Measurements from ENCODE around the gene ADH1C.
"Not testable (repeated sequence)": the region's sequence is repeated elsewhere in the genome, so short reads cannot be mapped to it uniquely, and the experiment has no call there.

The ADH1C gene

GRCh38 chr4:99321241-99322191 is 31.0 kb downstream of the ADH1C start, which contains the start of gene ADH1B:
ADH1B (minus strand) TSS chr4:99321401; CDS start chr4:99321331, 70 bp downstream.
- H2AFZ ChIP-seq, result no peak within 1 kb of the TSS
- no peak within 1 kb of the TSS for H3K9ac ChIP-seq
- H3K27ac ChIP-seq, result no peak within 1 kb of the TSS
- H3K36me3 ChIP-seq (ENCODE audit: control insufficient read depth, insufficient read depth, low read length), result no peaks in the 10 kb centered on the region
- TF ChIP-seq CTCF (IDR thresholded peaks at IDR 0.05), result no peak
- no peaks in the 10 kb centered on the region for H3K9me3 ChIP-seq (ENCODE audit: control insufficient read depth, low read length)
- no peak within 1 kb of the TSS for H3K4me2 ChIP-seq (ENCODE audit: low read length)
- H3K79me2 ChIP-seq, result no peaks in the 10 kb centered on the region
- no peaks in the 10 kb centered on the region for H3K27me3 ChIP-seq (ENCODE audit: control insufficient read depth, insufficient read depth, low read length)
- no peak within 1 kb of the TSS for H3K4me3 ChIP-seq (ENCODE audit: low read depth, low read length)
- H3K4me1 ChIP-seq, result no peaks in the 10 kb centered on the region

- not testable (repeated sequence) for H3K9ac ChIP-seq; H3K4me1 ChIP-seq; H3K4me2 ChIP-seq (ENCODE audit: low read length); H3K36me3 ChIP-seq (ENCODE audit: control insufficient read depth, insufficient read depth, low read length); H2AFZ ChIP-seq; H3K9me3 ChIP-seq (ENCODE audit: control insufficient read depth, low read length); H3K4me3 ChIP-seq (ENCODE audit: low read depth, low read length); H3K79me2 ChIP-seq; H3K27ac ChIP-seq; H3K27me3 ChIP-seq (ENCODE audit: control insufficient read depth, insufficient read depth, low read length)
These were observed 34.7 kb downstream of the ADH1C start for GRCh38 chr4:99317811-99318210.

GRCh38 chr4:99317354-99317753 is 35.2 kb downstream of the ADH1C start:
- Histone ChIP-seq H3K4me2 (ENCODE audit: low read length) (no peak overlapping the region), H3K9ac (no peak overlapping the region), H3K27ac (no peak overlapping the region), H3K9me3 (ENCODE audit: control insufficient read depth, low read length) (no peaks in the 10 kb centered on the region), H3K4me1 (no peaks in the 10 kb centered on the region), H3K79me2 (no peaks in the 10 kb centered on the region), H3K27me3 (ENCODE audit: control insufficient read depth, insufficient read depth, low read length) (no peaks in the 10 kb centered on the region), H2AFZ (no peak overlapping the region), H3K4me3 (ENCODE audit: low read depth, low read length) (no peak overlapping the region), H3K36me3 (ENCODE audit: control insufficient read depth, insufficient read depth, low read length) (no peaks in the 10 kb centered on the region)
- no peak for TF ChIP-seq CTCF (IDR thresholded peaks at IDR 0.05)

GRCh38 chr4:99315839-99316238 is 36.7 kb downstream of the ADH1C start:
- Histone ChIP-seq H3K9me3 (ENCODE audit: control insufficient read depth, low read length) (no peaks in the 10 kb centered on the region), H3K9ac (no peak overlapping the region), H3K4me2 (ENCODE audit: low read length) (no peak overlapping the region), H3K36me3 (ENCODE audit: control insufficient read depth, insufficient read depth, low read length) (no peaks in the 10 kb centered on the region), H3K4me3 (ENCODE audit: low read depth, low read length) (no peak overlapping the region), H3K27ac (no peak overlapping the region), H3K27me3 (ENCODE audit: control insufficient read depth, insufficient read depth, low read length) (no peaks in the 10 kb centered on the region), H3K79me2 (no peaks in the 10 kb centered on the region), H2AFZ (no peak overlapping the region), H3K4me1 (no peaks in the 10 kb centered on the region)
- no peak for TF ChIP-seq CTCF (IDR thresholded peaks at IDR 0.05)

- no peaks in the 10 kb centered on the region for H3K27me3 ChIP-seq (ENCODE audit: control insufficient read depth, insufficient read depth, low read length)
- H3K27ac ChIP-seq, result no peak overlapping the region
- H2AFZ ChIP-seq, result no peak overlapping the region
- no peak overlapping the region for H3K4me3 ChIP-seq (ENCODE audit: low read depth, low read length)
- no peaks in the 10 kb centered on the region for H3K9me3 ChIP-seq (ENCODE audit: control insufficient read depth, low read length)
- H3K79me2 ChIP-seq, result no peaks in the 10 kb centered on the region
- H3K4me2 ChIP-seq (ENCODE audit: low read length), result no peak overlapping the region
- no peaks in the 10 kb centered on the region for H3K4me1 ChIP-seq
- TF ChIP-seq CTCF (IDR thresholded peaks at IDR 0.05), result no peak
- H3K36me3 ChIP-seq (ENCODE audit: control insufficient read depth, insufficient read depth, low read length), result no peaks in the 10 kb centered on the region
- no peak overlapping the region for H3K9ac ChIP-seq
These were observed 38.3 kb downstream of the ADH1C start for GRCh38 chr4:99314211-99314610.

Measured in parathyroid adenoma (tissue), 2 donors.